Esophagus squamous epithelium (tissue), 4 donors: Measurements from ENCODE around the gene TRIP13.

ENCODE experiments used
- CTCF ChIP-seq, 6 experiments: fragments of 450-650 bp in 4 of 6; fragments of 200-600 bp in 2 of 6; sonication (generic) in 2 of 6; IDR thresholded peaks; one replicate each; pipeline ENCODE4 v1.5.1; 2016 to 2019; ENCODE audit warnings: antibody characterized with exemption in 6 of 6, mild to moderate bottlenecking in 4 of 6, moderate library complexity in 4 of 6
- POLR2A ChIP-seq, 4 donors: fragments of 450-650 bp; IDR thresholded peaks; one replicate each; pipeline ENCODE4 v1.6.1; 2017; ENCODE audit warnings: antibody characterized with exemption in 4 of 4, mild to moderate bottlenecking in 4 of 4, moderate library complexity in 3 of 4

- TF ChIP-seq POLR2A (IDR thresholded peaks at IDR 0.05), result no peak
- no peak for TF ChIP-seq CTCF (IDR thresholded peaks at IDR 0.05)
Measured at GRCh38 chr5:943201-943917, 50.7 kb downstream of the TRIP13 start.
